Glutamatergic neuron (in vitro differentiated cells): ENCODE data around the gene CYB561D1. TPM values are rescaled to one million over a fixed set of nuclear protein-coding genes. Genes with fewer than 3 reads are reported as not detected.

ENCODE experiments used
- DNase-seq: peaks from one replicate; pipeline ENCODE4 v3.0.0; 2022
- H3K27ac Mint-ChIP-seq: one replicate; pipeline ENCODE4 v1.8.0; 2020; ENCODE audit warnings: mild to moderate bottlenecking, mixed read lengths, inconsistent platforms; ENCODE audit not compliant: unreplicated experiment
- H3K27me3 Mint-ChIP-seq: one replicate; pipeline ENCODE4 v1.8.0; 2020; ENCODE audit warnings: mild to moderate bottlenecking, moderate library complexity, mixed read lengths, inconsistent platforms; ENCODE audit not compliant: unreplicated experiment
- H3K36me3 Mint-ChIP-seq: one replicate; pipeline ENCODE4 v1.8.0; 2020; ENCODE audit warnings: mild to moderate bottlenecking, mixed read lengths, inconsistent platforms; ENCODE audit not compliant: unreplicated experiment
- H3K4me1 Mint-ChIP-seq: one replicate; pipeline ENCODE4 v1.8.0; 2020; ENCODE audit warnings: mild to moderate bottlenecking, low read depth, mixed read lengths, inconsistent platforms; ENCODE audit not compliant: unreplicated experiment
- H3K4me3 Mint-ChIP-seq: one replicate; pipeline ENCODE4 v1.8.0; 2020; ENCODE audit warnings: mild to moderate bottlenecking, mixed read lengths, inconsistent platforms; ENCODE audit not compliant: unreplicated experiment
- H3K9me3 Mint-ChIP-seq: one replicate; pipeline ENCODE4 v1.8.0; 2020; ENCODE audit warnings: mild to moderate bottlenecking, moderate library complexity, mixed read lengths, inconsistent platforms; ENCODE audit not compliant: unreplicated experiment
- total RNA-seq: library from RNA; stranded (reverse); fragmentation: NEBNext Ultra II Directional; extraction: Animal tissue kit (Norgen Biotek cat#: 25700); gene quantifications from one replicate; pipeline ENCODE4 v1.2.1, GENCODE V29; 2021; ENCODE audit not compliant: unreplicated experiment
- TF ChIP-seq, protein P1 (sequence below): fragments of 200-600 bp; sonication (generic); IDR thresholded peaks from one replicate; pipeline ENCODE4 v1.5.0; 2021; ENCODE audit not compliant: partially characterized antibody, unreplicated experiment

CYB561D1 gene
- total RNA-seq, 1 donor from 2014 or later: 23.9 TPM

DNA sequence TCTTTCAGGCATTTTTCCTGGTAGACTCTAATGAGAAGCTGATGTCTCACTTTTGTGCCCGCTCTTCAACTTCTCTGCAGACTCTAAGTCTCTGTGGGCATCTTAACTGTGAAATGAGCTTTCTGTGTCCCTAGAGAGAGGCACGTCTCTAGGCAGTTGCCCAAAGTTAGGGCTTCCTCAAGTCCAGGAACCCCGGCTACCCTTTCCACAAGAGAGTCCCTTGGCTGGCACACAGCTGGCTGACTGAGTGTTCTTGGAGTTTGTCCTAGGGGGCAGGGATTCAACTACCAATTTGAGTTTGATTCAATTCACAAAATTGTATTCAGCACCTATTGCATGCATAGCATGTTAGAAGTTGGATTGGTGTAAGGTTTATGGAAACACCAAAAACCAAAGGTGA is 47.2 kb downstream of the CYB561D1 start:
- no peaks in the 10 kb centered on the region for H3K9me3 Mint-ChIP-seq
- peaks cover 3% of the 10 kb centered on the region for H3K4me1 Mint-ChIP-seq
- DNase-seq: no peak
- H3K27ac Mint-ChIP-seq: no peak overlapping the region
- H3K4me3 Mint-ChIP-seq: no peak overlapping the region
- TF ChIP-seq, protein P1, sequence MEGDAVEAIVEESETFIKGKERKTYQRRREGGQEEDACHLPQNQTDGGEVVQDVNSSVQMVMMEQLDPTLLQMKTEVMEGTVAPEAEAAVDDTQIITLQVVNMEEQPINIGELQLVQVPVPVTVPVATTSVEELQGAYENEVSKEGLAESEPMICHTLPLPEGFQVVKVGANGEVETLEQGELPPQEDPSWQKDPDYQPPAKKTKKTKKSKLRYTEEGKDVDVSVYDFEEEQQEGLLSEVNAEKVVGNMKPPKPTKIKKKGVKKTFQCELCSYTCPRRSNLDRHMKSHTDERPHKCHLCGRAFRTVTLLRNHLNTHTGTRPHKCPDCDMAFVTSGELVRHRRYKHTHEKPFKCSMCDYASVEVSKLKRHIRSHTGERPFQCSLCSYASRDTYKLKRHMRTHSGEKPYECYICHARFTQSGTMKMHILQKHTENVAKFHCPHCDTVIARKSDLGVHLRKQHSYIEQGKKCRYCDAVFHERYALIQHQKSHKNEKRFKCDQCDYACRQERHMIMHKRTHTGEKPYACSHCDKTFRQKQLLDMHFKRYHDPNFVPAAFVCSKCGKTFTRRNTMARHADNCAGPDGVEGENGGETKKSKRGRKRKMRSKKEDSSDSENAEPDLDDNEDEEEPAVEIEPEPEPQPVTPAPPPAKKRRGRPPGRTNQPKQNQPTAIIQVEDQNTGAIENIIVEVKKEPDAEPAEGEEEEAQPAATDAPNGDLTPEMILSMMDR: no peak
- no peaks in the 10 kb centered on the region for H3K36me3 Mint-ChIP-seq
- peaks cover 1% of the 10 kb centered on the region for H3K27me3 Mint-ChIP-seq

DNA sequence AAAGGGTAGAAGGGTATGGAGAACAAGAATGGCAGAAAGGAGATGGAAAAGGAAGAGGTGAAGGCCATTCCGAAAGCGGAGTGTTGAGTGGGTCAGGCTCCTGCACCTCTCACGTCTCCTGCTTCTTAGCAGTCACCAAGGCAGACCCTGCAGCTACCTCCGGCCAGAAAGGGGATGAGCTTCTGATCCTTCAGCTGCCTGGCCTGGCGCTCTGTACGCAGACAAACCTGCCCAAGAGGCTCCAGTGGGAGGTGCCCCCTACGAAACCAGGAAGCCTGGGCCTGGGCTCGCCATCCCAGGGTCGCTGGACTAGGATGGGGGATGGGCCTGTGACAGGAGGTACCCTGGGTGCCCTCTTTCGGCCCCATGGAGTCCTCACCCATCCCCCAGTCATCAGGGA is 48.8 kb downstream of the CYB561D1 start:
- Mint-ChIP-seq H3K27me3 (peaks cover 1% of the 10 kb centered on the region), H3K4me3 (no peak overlapping the region), H3K27ac (no peak overlapping the region), H3K9me3 (peaks cover 1% of the 10 kb centered on the region), H3K36me3 (no peaks in the 10 kb centered on the region), H3K4me1 (peaks cover 10% of the 10 kb centered on the region)
- TF ChIP-seq, protein P1: no peak
- no peak for DNase-seq

DNA sequence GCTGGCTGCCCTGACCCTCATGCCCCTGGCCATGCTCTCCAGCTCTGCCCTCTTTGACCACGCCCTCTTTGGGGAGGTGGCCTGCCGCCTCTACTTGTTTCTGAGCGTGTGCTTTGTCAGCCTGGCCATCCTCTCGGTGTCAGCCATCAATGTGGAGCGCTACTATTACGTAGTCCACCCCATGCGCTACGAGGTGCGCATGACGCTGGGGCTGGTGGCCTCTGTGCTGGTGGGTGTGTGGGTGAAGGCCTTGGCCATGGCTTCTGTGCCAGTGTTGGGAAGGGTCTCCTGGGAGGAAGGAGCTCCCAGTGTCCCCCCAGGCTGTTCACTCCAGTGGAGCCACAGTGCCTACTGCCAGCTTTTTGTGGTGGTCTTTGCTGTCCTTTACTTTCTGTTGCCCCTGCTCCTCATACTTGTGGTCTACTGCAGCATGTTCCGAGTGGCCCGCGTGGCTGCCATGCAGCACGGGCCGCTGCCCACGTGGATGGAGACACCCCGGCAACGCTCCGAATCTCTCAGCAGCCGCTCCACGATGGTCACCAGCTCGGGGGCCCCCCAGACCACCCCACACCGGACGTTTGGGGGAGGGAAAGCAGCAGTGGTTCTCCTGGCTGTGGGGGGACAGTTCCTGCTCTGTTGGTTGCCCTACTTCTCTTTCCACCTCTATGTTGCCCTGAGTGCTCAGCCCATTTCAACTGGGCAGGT is 49.5 kb downstream of the CYB561D1 start:
- no peaks in the 10 kb centered on the region for H3K36me3 Mint-ChIP-seq
- TF ChIP-seq, protein P1: no peak
- no peak for DNase-seq
- peaks cover 2% of the 10 kb centered on the region for H3K9me3 Mint-ChIP-seq
- H3K27ac Mint-ChIP-seq: no peak overlapping the region
- peaks cover 13% of the 10 kb centered on the region for H3K4me1 Mint-ChIP-seq
- peak overlapping the region; percentile 34 for H3K4me3 Mint-ChIP-seq
- peaks cover 3% of the 10 kb centered on the region for H3K27me3 Mint-ChIP-seq

DNA sequence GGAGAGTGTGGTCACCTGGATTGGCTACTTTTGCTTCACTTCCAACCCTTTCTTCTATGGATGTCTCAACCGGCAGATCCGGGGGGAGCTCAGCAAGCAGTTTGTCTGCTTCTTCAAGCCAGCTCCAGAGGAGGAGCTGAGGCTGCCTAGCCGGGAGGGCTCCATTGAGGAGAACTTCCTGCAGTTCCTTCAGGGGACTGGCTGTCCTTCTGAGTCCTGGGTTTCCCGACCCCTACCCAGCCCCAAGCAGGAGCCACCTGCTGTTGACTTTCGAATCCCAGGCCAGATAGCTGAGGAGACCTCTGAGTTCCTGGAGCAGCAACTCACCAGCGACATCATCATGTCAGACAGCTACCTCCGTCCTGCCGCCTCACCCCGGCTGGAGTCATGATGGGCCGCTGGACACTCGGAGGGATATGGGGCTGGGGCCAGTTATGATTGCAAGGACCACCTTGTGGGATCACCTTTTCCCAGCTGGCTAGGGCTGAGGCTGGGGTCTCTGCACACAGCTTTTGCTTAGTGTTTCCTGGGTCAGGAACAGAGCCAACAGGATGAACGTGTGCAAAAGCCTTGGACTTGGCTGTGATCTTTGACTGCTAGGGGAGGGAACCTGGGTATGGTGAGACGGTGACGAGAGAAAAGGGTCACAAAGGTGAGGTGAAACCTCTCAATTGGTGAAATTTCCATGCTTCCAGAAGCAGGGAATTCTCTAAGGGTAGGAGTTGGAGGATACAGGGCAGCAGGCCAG is 50.3 kb downstream of the CYB561D1 start:
- no peak overlapping the region for H3K27ac Mint-ChIP-seq

More for the DNA sequence above, 50.3 kb downstream of the CYB561D1 start:
- Mint-ChIP-seq H3K36me3 (no peaks in the 10 kb centered on the region), H3K4me1 (peaks cover 13% of the 10 kb centered on the region), H3K27me3 (peaks cover 6% of the 10 kb centered on the region), H3K9me3 (peaks cover 2% of the 10 kb centered on the region), H3K4me3 (peak overlapping the region; percentile 20)
- TF ChIP-seq, protein P1: no peak
- no peak for DNase-seq
